ENCODE data around the gene UBE2E3. TPM values are rescaled to one million over a fixed set of nuclear protein-coding genes. Genes with fewer than 3 reads are reported as not detected.
A peak's percentile ranks its signal among the peaks of the same experiment; 100 is the strongest.
"Not testable (repeated sequence)": the region's sequence is repeated elsewhere in the genome, so short reads cannot be mapped to it uniquely, and the experiment has no call there.

UBE2E3 gene
- total RNA-seq, 1 experiment from 2014 or later, result 180 TPM

DNA sequence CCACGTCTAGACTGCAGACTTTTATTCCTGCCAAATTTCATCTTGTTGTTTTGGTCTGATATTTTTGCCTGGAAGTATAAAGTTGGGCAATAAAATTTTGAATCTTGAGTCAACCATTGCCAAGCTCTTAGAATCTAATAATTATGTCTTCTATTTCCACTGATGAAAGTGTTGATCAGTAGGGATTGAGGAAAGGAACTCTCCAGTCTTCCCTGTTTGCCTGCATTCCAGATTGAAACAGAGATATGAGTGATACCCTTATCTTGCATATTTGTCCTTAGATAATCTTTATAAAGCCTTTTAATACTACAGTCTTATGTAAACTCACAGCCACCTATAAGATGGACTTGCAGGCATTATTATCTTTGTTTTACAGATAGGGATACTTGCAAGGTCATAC lies 45.5 kb upstream of the UBE2E3 start:
- TF ChIP-seq, protein P1, sequence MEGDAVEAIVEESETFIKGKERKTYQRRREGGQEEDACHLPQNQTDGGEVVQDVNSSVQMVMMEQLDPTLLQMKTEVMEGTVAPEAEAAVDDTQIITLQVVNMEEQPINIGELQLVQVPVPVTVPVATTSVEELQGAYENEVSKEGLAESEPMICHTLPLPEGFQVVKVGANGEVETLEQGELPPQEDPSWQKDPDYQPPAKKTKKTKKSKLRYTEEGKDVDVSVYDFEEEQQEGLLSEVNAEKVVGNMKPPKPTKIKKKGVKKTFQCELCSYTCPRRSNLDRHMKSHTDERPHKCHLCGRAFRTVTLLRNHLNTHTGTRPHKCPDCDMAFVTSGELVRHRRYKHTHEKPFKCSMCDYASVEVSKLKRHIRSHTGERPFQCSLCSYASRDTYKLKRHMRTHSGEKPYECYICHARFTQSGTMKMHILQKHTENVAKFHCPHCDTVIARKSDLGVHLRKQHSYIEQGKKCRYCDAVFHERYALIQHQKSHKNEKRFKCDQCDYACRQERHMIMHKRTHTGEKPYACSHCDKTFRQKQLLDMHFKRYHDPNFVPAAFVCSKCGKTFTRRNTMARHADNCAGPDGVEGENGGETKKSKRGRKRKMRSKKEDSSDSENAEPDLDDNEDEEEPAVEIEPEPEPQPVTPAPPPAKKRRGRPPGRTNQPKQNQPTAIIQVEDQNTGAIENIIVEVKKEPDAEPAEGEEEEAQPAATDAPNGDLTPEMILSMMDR (conservative IDR thresholded peaks at IDR 0.05), result no peak
- no peak for TF ChIP-seq EZH2 (IDR thresholded peaks at IDR 0.05; ENCODE audit: low read depth)
- Histone ChIP-seq H3K27me3 (ENCODE audit: insufficient read depth, low read depth) (no peaks in the 10 kb centered on the region), H3K4me3 (no peak overlapping the region), H3K9me3 (ENCODE audit: insufficient read depth, low read depth) (no peaks in the 10 kb centered on the region), H3K4me1 (replicated peaks; ENCODE audit: insufficient read depth) (peaks cover 9% of the 10 kb centered on the region; the same call in 1 of the 2 replicates), H3K36me3 (ENCODE audit: low read depth) (no peaks in the 10 kb centered on the region), H3K27ac (no peak overlapping the region), H3K9me2 (ENCODE audit: insufficient read depth) (no peaks in the 10 kb centered on the region), H3F3A (ENCODE audit: insufficient read depth, low read depth) (0 out of 2 replicates have a peak, but pooled peaks cover 7% of the 10 kb centered on the region), H4K20me1 (ENCODE audit: insufficient read depth) (no peaks in the 10 kb centered on the region), H2AFZ (no peak overlapping the region; the same call in 1 of the 2 replicates), H3K4me2 (no peak overlapping the region), H3K79me2 (ENCODE audit: low read depth) (no peaks in the 10 kb centered on the region)
- peak in 1 of 2 experiments; percentile 48 for DNase-seq
- BruUV-seq (replicated peaks), result no TSS peak
- ChIA-PET CTCF (no interaction called here), POLR2A (ENCODE audit: unreplicated experiment) (no interaction called here)
- intact Hi-C loops (cut with micrococcal nuclease; ENCODE audit: unreplicated experiment), result no loop called here

DNA sequence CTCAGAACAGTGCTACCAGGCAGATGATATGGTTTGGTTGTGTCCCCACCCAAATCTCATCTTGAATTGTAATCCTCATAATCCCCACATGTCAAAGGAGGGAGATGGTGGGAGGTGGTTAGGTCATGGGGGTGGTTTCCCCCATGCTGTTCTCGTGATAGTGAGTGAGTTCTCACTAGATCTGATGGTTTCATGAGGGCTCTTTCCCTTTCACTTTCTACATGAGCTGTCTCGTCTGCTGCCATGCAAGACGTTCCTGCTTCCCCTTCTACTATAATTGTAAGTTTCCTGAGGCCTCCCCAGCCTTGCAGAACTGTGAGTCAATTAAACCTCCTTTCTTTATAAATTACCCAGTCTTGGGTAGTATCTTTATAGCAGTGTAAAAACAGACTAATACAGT lies 42.9 kb upstream of the UBE2E3 start:
- H3K27ac ChIP-seq; intact Hi-C loops (cut with micrococcal nuclease; ENCODE audit: unreplicated experiment); H3K27me3 ChIP-seq (ENCODE audit: insufficient read depth, low read depth); H3K79me2 ChIP-seq (ENCODE audit: low read depth); H2AFZ ChIP-seq; H3K4me2 ChIP-seq; H3K9me3 ChIP-seq (ENCODE audit: insufficient read depth, low read depth); H3K4me3 ChIP-seq; H3K36me3 ChIP-seq (ENCODE audit: low read depth); BruUV-seq (replicated peaks); DNase-seq; POLR2A ChIA-PET (ENCODE audit: unreplicated experiment); H3K4me1 ChIP-seq (replicated peaks; ENCODE audit: insufficient read depth); H4K20me1 ChIP-seq (ENCODE audit: insufficient read depth); H3F3A ChIP-seq (ENCODE audit: insufficient read depth, low read depth); H3K9me2 ChIP-seq (ENCODE audit: insufficient read depth): not testable (repeated sequence)
- CTCF ChIA-PET, result interaction anchor here (0.5 kb wide), 1 partner anchor 57 kb away, joined by 3 read pairs; no protein-coding TSS in a partner anchor

DNA sequence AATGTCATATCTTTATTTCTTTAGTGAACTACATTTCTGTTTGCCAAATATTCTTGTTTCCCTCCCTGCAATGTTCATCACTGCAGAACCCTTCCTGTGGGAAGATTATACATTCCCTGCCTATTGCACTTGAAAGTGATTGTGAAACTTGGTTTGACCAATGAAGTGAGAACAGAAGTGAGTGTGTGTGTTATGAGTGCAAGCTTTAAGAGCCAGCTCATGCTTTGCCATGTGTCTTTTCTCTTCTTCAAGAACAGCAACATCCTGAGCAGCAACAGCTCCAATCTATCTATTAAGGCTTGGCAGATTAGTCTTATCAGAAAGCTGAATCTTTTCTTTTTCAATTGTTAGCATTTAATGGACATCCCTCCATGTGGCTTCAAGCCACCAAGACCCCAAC lies 42.0 kb upstream of the UBE2E3 start:
- H3K4me3 ChIP-seq, result no peak overlapping the region
- H3K36me3 ChIP-seq (ENCODE audit: low read depth), result no peaks in the 10 kb centered on the region
- H3F3A ChIP-seq (ENCODE audit: insufficient read depth, low read depth), result 0 out of 2 replicates have a peak, but pooled peaks cover 7% of the 10 kb centered on the region
- no peak overlapping the region for H3K27ac ChIP-seq
- no peaks in the 10 kb centered on the region for H3K79me2 ChIP-seq (ENCODE audit: low read depth)
- H3K27me3 ChIP-seq (ENCODE audit: insufficient read depth, low read depth), result no peaks in the 10 kb centered on the region
- no peak for DNase-seq
- intact Hi-C loops (cut with micrococcal nuclease; ENCODE audit: unreplicated experiment), result no loop called here
- ChIA-PET CTCF (no interaction called here), POLR2A (ENCODE audit: unreplicated experiment) (no interaction called here)
- H3K4me2 ChIP-seq, result no peak overlapping the region
- H4K20me1 ChIP-seq (ENCODE audit: insufficient read depth), result no peaks in the 10 kb centered on the region
- no peaks in the 10 kb centered on the region for H3K9me2 ChIP-seq (ENCODE audit: insufficient read depth)
- BruUV-seq (replicated peaks), result no TSS peak
- H2AFZ ChIP-seq, result no peak overlapping the region
- no peaks in the 10 kb centered on the region for H3K9me3 ChIP-seq (ENCODE audit: insufficient read depth, low read depth)
- peaks cover 9% of the 10 kb centered on the region; the same call in 1 of the 2 replicates for H3K4me1 ChIP-seq (replicated peaks; ENCODE audit: insufficient read depth)
- TF ChIP-seq, protein P1 (conservative IDR thresholded peaks at IDR 0.05), result no peak
- no peak for TF ChIP-seq EZH2 (IDR thresholded peaks at IDR 0.05; ENCODE audit: low read depth)

GRCh38 chr2:180943275-180943674 lies 37.1 kb upstream of the UBE2E3 start:
- no peak for TF ChIP-seq EZH2 (IDR thresholded peaks at IDR 0.05; ENCODE audit: low read depth)
- TF ChIP-seq, protein P1 (conservative IDR thresholded peaks at IDR 0.05), result no peak
- Histone ChIP-seq H3K9me2 (ENCODE audit: insufficient read depth) (no peaks in the 10 kb centered on the region), H3K36me3 (ENCODE audit: low read depth) (no peaks in the 10 kb centered on the region), H4K20me1 (ENCODE audit: insufficient read depth) (no peaks in the 10 kb centered on the region), H2AFZ (no peak overlapping the region), H3K27ac (no peak overlapping the region), H3K27me3 (ENCODE audit: insufficient read depth, low read depth) (no peaks in the 10 kb centered on the region), H3K4me1 (replicated peaks; ENCODE audit: insufficient read depth) (no peaks in the 10 kb centered on the region), H3K79me2 (ENCODE audit: low read depth) (no peaks in the 10 kb centered on the region), H3K4me3 (no peak overlapping the region), H3F3A (ENCODE audit: insufficient read depth, low read depth) (no peaks in the 10 kb centered on the region), H3K9me3 (ENCODE audit: insufficient read depth, low read depth) (no peaks in the 10 kb centered on the region), H3K4me2 (no peak overlapping the region)
- ChIA-PET POLR2A (ENCODE audit: unreplicated experiment) (no interaction called here), CTCF (no interaction called here)
- intact Hi-C loops (cut with micrococcal nuclease; ENCODE audit: unreplicated experiment), result no loop called here
- DNase-seq, result no peak
- BruUV-seq (replicated peaks), result no TSS peak

Data from PC-9 (cell line).